Tibial nerve (tissue), 4 donors: Measurements from ENCODE around the gene MRPL54. TPM values are rescaled to one million over a fixed set of nuclear protein-coding genes. Genes with fewer than 3 reads are reported as not detected.

ENCODE experiments used
- DNase-seq, 2 donors: peaks; one replicate each; pipeline ENCODE4 v3.0.0-alpha.2; 2019; ENCODE audit warnings: low spot score in 2 of 2
- H3K27ac ChIP-seq, 4 donors: fragments of 200-600 bp; sonication (generic) in 3 of 4; one replicate each; pipeline ENCODE4 v1.5.1; 2017 to 2019; ENCODE audit warnings: mild to moderate bottlenecking in 1 of 4
- H3K27me3 ChIP-seq, 2 donors: fragments of 200-600 bp; sonication (generic) in 1 of 2; one replicate each; pipeline versions ENCODE4 v1.5.1 to v1.6.0; 2017 to 2019
- H3K36me3 ChIP-seq, 3 donors: fragments of 200-600 bp; sonication (generic); one replicate each; pipeline ENCODE4 v1.5.1; 2018 to 2019
- H3K4me1 ChIP-seq, 4 donors: fragments of 200-600 bp; sonication (generic) in 3 of 4; one replicate each; pipeline ENCODE4 v1.5.1; 2017 to 2019
- H3K4me3 ChIP-seq, 4 donors: fragments of 200-600 bp; sonication (generic) in 3 of 4; one replicate each; pipeline ENCODE4 v1.5.1; 2017 to 2019; ENCODE audit warnings: mild to moderate bottlenecking in 1 of 4, moderate library complexity in 1 of 4
- H3K9me3 ChIP-seq, 4 donors: fragments of 200-600 bp; sonication (generic) in 3 of 4; one replicate each; pipeline ENCODE4 v1.5.1; 2017 to 2019
- CTCF ChIP-seq, 5 experiments: fragments of 200-600 bp in 3 of 5; fragments of 450-650 bp in 2 of 5; sonication (generic) in 3 of 5; IDR thresholded peaks; one replicate each; pipeline ENCODE4 v1.5.1; 2016 to 2019; ENCODE audit warnings: antibody characterized with exemption in 5 of 5, mild to moderate bottlenecking in 3 of 5, moderate library complexity in 2 of 5
- EP300 ChIP-seq, 2 donors: sonication (generic); formaldehyde crosslinking; IDR thresholded peaks; one replicate each; pipeline ENCODE4 v1.6.1; 2017; ENCODE audit warnings: antibody characterized with exemption in 2 of 2, mild to moderate bottlenecking in 1 of 2
- POLR2A ChIP-seq, 2 donors: fragments of 450-650 bp; IDR thresholded peaks; one replicate each; pipeline ENCODE4 v1.6.1; 2017; ENCODE audit warnings: antibody characterized with exemption in 2 of 2, mild to moderate bottlenecking in 2 of 2, moderate library complexity in 2 of 2
- WGBS, 2 donors: methylation state at CpG; one replicate each; pipeline ENCODE4 v1.1.5; 2018; 5-methylcytosine and 5-hydroxymethylcytosine counted together
- total RNA-seq, 4 donors: library from RNA; depleted of rRNA; stranded (reverse); fragments of >200 nt; gene quantifications; one replicate each; pipeline ENCODE4 v1.1.0, GENCODE V29; 2016

MRPL54 gene
- total RNA-seq, 4 donors from 2014 or later = 44.1 to 111 (median 59.2) TPM

DNA sequence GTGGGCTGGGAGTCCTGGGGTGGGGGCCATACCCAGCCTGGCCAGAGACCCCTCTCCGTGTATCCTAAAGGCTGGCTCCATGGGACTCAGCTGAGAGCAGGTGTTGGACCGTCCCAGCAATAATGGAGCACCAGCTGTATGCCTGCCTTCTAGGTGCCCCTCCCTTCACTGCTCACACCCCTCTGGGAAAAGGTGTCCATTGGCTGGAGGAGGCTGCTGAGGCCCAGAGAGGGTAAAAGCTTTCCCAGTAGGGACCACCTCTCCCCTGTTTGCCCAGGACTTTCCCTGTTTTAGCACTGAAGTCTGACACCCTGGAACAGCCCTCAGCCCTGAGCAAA is 12.9 kb downstream of the MRPL54 start:
- Histone ChIP-seq H3K27ac (no peak overlapping the region), H3K36me3 (peaks cover 0 to 2% (median 0%) of the 10 kb centered on the region in 3 donors), H3K9me3 (peaks cover 0 to 8% (median 0%) of the 10 kb centered on the region in 4 donors), H3K4me3 (no peak overlapping the region), H3K27me3 (no peaks in the 10 kb centered on the region), H3K4me1 (no peaks in the 10 kb centered on the region)
- no peak for TF ChIP-seq POLR2A (IDR thresholded peaks at IDR 0.05)
- no peak for TF ChIP-seq EP300 (IDR thresholded peaks at IDR 0.05)
- no peak for TF ChIP-seq CTCF (IDR thresholded peaks at IDR 0.05)
- DNase-seq = no peak
- 67 to 88% methylated on average over 1 of the region's 2 CpGs for WGBS, 2 donors

DNA sequence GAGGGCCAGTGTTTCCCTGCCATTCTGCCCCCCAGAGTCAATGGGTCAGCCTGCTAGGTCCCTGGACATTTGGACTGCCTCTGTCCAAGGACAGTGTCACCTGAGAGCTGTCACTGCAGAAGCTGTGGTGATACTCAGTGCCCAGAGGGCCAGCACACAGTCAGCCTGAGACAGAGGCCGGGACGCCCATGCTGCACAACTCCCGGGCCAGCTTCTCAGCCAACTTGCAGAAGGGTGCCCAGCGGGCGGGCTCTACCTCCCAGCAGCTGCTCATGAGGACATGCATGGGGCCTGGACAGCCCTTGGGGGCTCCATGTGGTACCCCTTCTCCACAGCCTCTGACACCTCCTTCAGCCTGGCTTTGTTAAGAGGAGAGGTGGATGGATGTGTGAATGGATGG is 13.3 kb downstream of the MRPL54 start:
- WGBS, 2 donors = 85% methylated on average over 5 of the region's 5 CpGs; no CpG with 5 or more reads in 1 of the 2 donors
- H3K4me3 ChIP-seq = no peak overlapping the region
- H3K27ac ChIP-seq = no peak overlapping the region
- TF ChIP-seq EP300 (IDR thresholded peaks at IDR 0.05) (no peak), POLR2A (IDR thresholded peaks at IDR 0.05) (no peak), CTCF (IDR thresholded peaks at IDR 0.05) (no peak)
- H3K27me3 ChIP-seq = no peaks in the 10 kb centered on the region
- H3K9me3 ChIP-seq = peaks cover 0 to 13% (median under 1%) of the 10 kb centered on the region in 4 donors
- H3K4me1 ChIP-seq = no peaks in the 10 kb centered on the region
- DNase-seq = no peak
- no peaks in the 10 kb centered on the region for H3K36me3 ChIP-seq

GRCh38 chr19:3776479-3777040 is 14.1 kb downstream of the MRPL54 start:
- TF ChIP-seq EP300 (IDR thresholded peaks at IDR 0.05) (no peak), POLR2A (IDR thresholded peaks at IDR 0.05) (no peak), CTCF (IDR thresholded peaks at IDR 0.05) (no peak)
- H3K4me3 ChIP-seq = no peak overlapping the region
- no peak for DNase-seq
- no peaks in the 10 kb centered on the region for H3K4me1 ChIP-seq
- no peaks in the 10 kb centered on the region for H3K27me3 ChIP-seq
- H3K9me3 ChIP-seq = peaks cover 0 to 20% (median 4%) of the 10 kb centered on the region in 4 donors
- H3K36me3 ChIP-seq = no peaks in the 10 kb centered on the region
- WGBS, 2 donors = 82 to 88% methylated on average over 1 of the region's 1 CpG
- no peak overlapping the region for H3K27ac ChIP-seq

DNA sequence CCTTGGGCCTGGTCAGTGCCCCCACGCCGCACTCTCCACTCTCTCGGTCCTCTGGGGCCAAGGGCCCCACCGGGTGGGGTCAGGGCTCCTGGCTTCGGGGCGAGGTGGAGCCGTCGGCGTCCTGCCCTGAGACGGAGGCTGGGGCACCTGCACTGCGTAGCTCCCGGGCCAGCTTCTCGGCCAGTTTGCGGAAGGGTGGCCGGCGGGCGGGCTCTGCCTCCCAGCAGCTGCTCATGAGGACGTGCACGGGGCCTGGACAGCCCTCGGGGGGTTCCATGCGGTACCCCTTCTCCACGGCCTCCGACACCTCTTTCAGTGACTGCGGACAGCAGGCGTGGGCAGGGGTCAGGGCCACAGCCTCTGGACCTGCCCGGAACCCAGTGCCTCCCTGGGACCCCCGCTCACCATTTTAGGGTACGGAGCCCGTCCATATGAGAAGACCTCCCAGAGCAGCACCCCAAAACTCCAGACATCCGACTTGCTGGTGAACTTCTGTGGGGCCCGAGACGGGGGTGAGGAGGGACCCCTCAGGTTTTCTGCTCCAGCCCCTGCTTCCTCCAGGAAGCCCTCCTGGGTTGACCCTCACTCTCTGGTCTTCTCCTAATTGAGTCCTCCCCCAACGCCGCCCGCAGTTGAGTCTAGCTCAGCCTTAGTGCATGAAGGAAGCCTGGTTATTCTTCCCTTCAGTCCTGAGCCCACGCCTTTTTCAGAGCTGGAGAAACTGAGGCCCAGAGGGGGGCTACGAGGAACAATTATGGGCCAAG is 15.8 kb downstream of the MRPL54 start:
- no peaks in the 10 kb centered on the region for H3K36me3 ChIP-seq

More for the DNA sequence above, 15.8 kb downstream of the MRPL54 start:
- WGBS, 2 donors = 81 to 89% methylated on average over 14 to 26 of the region's 37 CpGs
- DNase-seq = no peak
- H3K4me3 ChIP-seq = no peak overlapping the region
- no peaks in the 10 kb centered on the region for H3K4me1 ChIP-seq
- TF ChIP-seq CTCF (IDR thresholded peaks at IDR 0.05) (no peak), EP300 (IDR thresholded peaks at IDR 0.05) (no peak), POLR2A (IDR thresholded peaks at IDR 0.05) (no peak)
- peaks cover 0 to 10% of the 10 kb centered on the region in 2 donors for H3K27me3 ChIP-seq
- H3K27ac ChIP-seq = no peak overlapping the region
- peaks cover 3 to 37% (median 13%) of the 10 kb centered on the region in 4 donors for H3K9me3 ChIP-seq
